Panc1 (cell line): ENCODE measurements around the gene FGR. TPM values are rescaled to one million over a fixed set of nuclear protein-coding genes. Genes with fewer than 3 reads are reported as not detected.

Experiments
- ATAC-seq: fragments of 200-7000 bp; cut with Tn5 transposase; 2 replicates; pipeline ENCODE4 v1.9.1; 2020; ENCODE audit warnings: mild to moderate bottlenecking, moderate library complexity
- BruUV-seq: library from RNA; stranded (reverse); fragments of 400-500 nt; replicated peaks from 2 replicates; lab custom pipeline; 2021; lab: Mats Ljungman, UMichigan
- CTCF ChIA-PET: fragments of 300-600 bp; sonication (Branson Sonifier 250); formaldehyde crosslinking; loops from one replicate; lab custom pipeline; 2022; ENCODE audit warnings: antibody characterized with exemption; lab: Charles Lee
- POLR2A ChIA-PET: fragments of 300-600 bp; sonication (Branson Sonifier 250); formaldehyde crosslinking; loops from one replicate; lab custom pipeline; 2022; ENCODE audit warnings: antibody characterized with exemption; lab: Charles Lee
- DNase-seq: peaks from one replicate; pipeline ENCODE4 v3.0.0-alpha.2; 2010; ENCODE audit warnings: low read depth, low spot score
- H3K27ac ChIP-seq: 2 replicates; pipeline ENCODE4 v1.5.1; 2011; ENCODE audit warnings: mild to moderate bottlenecking, low read length, inconsistent platforms
- H3K27me3 ChIP-seq: fragments of 200-500 bp; sonication (Bioruptor generic); 2 replicates; pipeline ENCODE4 v1.6.0; 2014; ENCODE audit warnings: low read length, inconsistent platforms; ENCODE audit not compliant: control insufficient read depth, insufficient read depth
- H3K36me3 ChIP-seq: fragments of 200-500 bp; sonication (Bioruptor generic); 2 replicates; pipeline ENCODE4 v1.5.1; 2014; ENCODE audit warnings: inconsistent platforms, mild to moderate bottlenecking, low read length, moderate library complexity; ENCODE audit not compliant: control insufficient read depth, insufficient read depth
- H3K4me1 ChIP-seq: 2 replicates; pipeline ENCODE4 v1.5.1; 2011; ENCODE audit warnings: inconsistent platforms, mild to moderate bottlenecking, low read length, moderate library complexity; ENCODE audit not compliant: control insufficient read depth, insufficient read depth
- H3K4me3 ChIP-seq, 2 experiments: 2 replicates each; pipeline ENCODE4 v1.5.1; 2011 to 2012; ENCODE audit warnings: low read depth in 2 of 2, low read length in 2 of 2, mild to moderate bottlenecking in 2 of 2, inconsistent platforms in 1 of 2, moderate library complexity in 1 of 2
- H3K9me3 ChIP-seq: fragments of 200-500 bp; sonication (Bioruptor generic); 2 replicates; pipeline ENCODE4 v1.5.1; 2014; ENCODE audit warnings: low read depth, mild to moderate bottlenecking, inconsistent platforms, low read length, moderate library complexity; ENCODE audit not compliant: control insufficient read depth, insufficient read depth
- CTCF ChIP-seq: fragments of 450-650 bp; IDR thresholded peaks from 2 replicates; pipeline ENCODE4 v1.5.1; 2017; ENCODE audit warnings: mild to moderate bottlenecking
- POLR2AphosphoS5 ChIP-seq: IDR thresholded peaks from 2 replicates; pipeline ENCODE4 v1.6.1; 2012; ENCODE audit warnings: mild to moderate bottlenecking, low read depth, low read length, moderate library complexity
- REST ChIP-seq, 2 experiments: IDR thresholded peaks; 2 replicates each; pipeline ENCODE4 v1.6.1; 2011 to 2012; ENCODE audit warnings: low read depth in 2 of 2, control low read depth in 1 of 2, low read length in 1 of 2, mild to moderate bottlenecking in 1 of 2, moderate library complexity in 1 of 2; ENCODE audit not compliant: insufficient read depth in 1 of 2
- SIN3A ChIP-seq: IDR thresholded peaks from 2 replicates; pipeline ENCODE4 v1.6.1; 2012; ENCODE audit warnings: low read depth, mild to moderate bottlenecking, low read length, moderate library complexity, borderline replicate concordance; ENCODE audit not compliant: insufficient read depth
- TCF7L2 ChIP-seq: IDR thresholded peaks from 2 replicates; pipeline ENCODE4 v1.6.1; 2011; ENCODE audit warnings: mild to moderate bottlenecking, low read depth, low read length, inconsistent platforms
- in situ Hi-C: cut with HindIII; loops from 2 replicates; pipeline ENCODE4 v1.10.0; 2016; ENCODE audit warnings: low sequenced_read_pairs, low pct_unique_long_range_greater_than_20kb
- intact Hi-C: fragments of 100-400 bp; cut with micrococcal nuclease; formaldehyde crosslinking; loops from one replicate; pipeline ENCODE4 v1.10.0; 2022; ENCODE audit not compliant: unreplicated experiment
- total RNA-seq: library from RNA; stranded (reverse); gene quantifications from one replicate; pipeline ENCODE4 v1.2.1, GENCODE V29; 2021; ENCODE audit not compliant: unreplicated experiment

The FGR gene
- total RNA-seq, 1 experiment from 2014 or later: 0.18 TPM

DNA sequence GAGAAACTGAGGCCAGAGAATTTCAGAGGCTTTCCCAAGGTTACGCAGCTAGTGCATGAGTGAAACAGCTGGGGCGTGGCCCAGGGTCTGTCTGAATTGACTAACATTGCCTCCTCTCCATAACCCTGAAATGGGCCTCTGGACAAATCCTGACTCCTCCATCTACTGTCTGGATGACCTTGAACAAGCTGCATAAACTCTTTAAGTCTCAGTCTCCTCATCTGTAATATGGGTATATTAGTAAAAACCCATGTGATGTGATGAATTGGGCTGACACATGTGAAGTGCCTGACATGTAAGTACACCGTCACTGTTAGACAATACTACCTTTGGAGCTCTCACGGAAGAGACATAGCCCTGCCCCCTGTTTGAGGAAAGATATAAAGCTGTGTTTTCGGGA, 12.3 kb upstream of the FGR start:
- no peak for DNase-seq
- intact Hi-C loops (no loop called here), in situ Hi-C loops (no loop called here)
- H3K27me3 ChIP-seq: no peaks in the 10 kb centered on the region
- no peak overlapping the region for H3K27ac ChIP-seq
- peaks cover 2% of the 10 kb centered on the region; the same call in 1 of the 2 replicates for H3K4me1 ChIP-seq
- no peaks in the 10 kb centered on the region for H3K36me3 ChIP-seq
- TF ChIP-seq POLR2AphosphoS5: no peak
- TF ChIP-seq SIN3A: no peak
- no peak for TF ChIP-seq TCF7L2
- no peak for TF ChIP-seq REST (IDR thresholded peaks at IDR 0.05; ENCODE audit: insufficient read depth in 1 of 2, low read depth in 2 of 2, low read length in 1 of 2)
- no peak for TF ChIP-seq CTCF
- CTCF ChIA-PET: interaction anchor here (0.6 kb wide), 1 partner anchor 90 kb away, joined by 4 read pairs; no protein-coding TSS in a partner anchor
- no peaks in the 10 kb centered on the region for H3K9me3 ChIP-seq
- BruUV-seq: no TSS peak
- no peak overlapping the region for H3K4me3 ChIP-seq
- POLR2A ChIA-PET: interaction anchor here (0.6 to 0.7 kb wide), 2 partner anchors 66 to 598 kb away, joined by 4 to 5 read pairs; no protein-coding TSS in a partner anchor
- ATAC-seq: no peak

GRCh38 chr1:27646676-27647075, 11.7 kb upstream of the FGR start:
- in situ Hi-C loops: no loop called here
- POLR2A ChIA-PET: interaction anchor here (0.6 kb wide), 1 partner anchor 597 kb away, joined by 4 read pairs; no protein-coding TSS in a partner anchor

More at GRCh38 chr1:27646676-27647075, 11.7 kb upstream of the FGR start:
- no peak for TF ChIP-seq TCF7L2
- no peak for TF ChIP-seq CTCF
- TF ChIP-seq SIN3A: no peak
- TF ChIP-seq POLR2AphosphoS5: no peak
- no peak for TF ChIP-seq REST (IDR thresholded peaks at IDR 0.05; ENCODE audit: insufficient read depth in 1 of 2, low read depth in 2 of 2, low read length in 1 of 2)
- peaks cover 2% of the 10 kb centered on the region; the same call in 1 of the 2 replicates for H3K4me1 ChIP-seq
- intact Hi-C loops: no loop called here
- H3K27ac ChIP-seq: no peak overlapping the region
- no peak overlapping the region for H3K4me3 ChIP-seq
- CTCF ChIA-PET: no interaction called here
- H3K36me3 ChIP-seq: no peaks in the 10 kb centered on the region
- no peaks in the 10 kb centered on the region for H3K9me3 ChIP-seq
- ATAC-seq: no peak
- DNase-seq: no peak
- no TSS peak for BruUV-seq
- H3K27me3 ChIP-seq: no peaks in the 10 kb centered on the region
